ENCODE results near the gene UHRF2.
"Not testable (repeated sequence)": the region's sequence is repeated elsewhere in the genome, so short reads cannot be mapped to it uniquely, and the experiment has no call there.

Gene UHRF2, protein sequence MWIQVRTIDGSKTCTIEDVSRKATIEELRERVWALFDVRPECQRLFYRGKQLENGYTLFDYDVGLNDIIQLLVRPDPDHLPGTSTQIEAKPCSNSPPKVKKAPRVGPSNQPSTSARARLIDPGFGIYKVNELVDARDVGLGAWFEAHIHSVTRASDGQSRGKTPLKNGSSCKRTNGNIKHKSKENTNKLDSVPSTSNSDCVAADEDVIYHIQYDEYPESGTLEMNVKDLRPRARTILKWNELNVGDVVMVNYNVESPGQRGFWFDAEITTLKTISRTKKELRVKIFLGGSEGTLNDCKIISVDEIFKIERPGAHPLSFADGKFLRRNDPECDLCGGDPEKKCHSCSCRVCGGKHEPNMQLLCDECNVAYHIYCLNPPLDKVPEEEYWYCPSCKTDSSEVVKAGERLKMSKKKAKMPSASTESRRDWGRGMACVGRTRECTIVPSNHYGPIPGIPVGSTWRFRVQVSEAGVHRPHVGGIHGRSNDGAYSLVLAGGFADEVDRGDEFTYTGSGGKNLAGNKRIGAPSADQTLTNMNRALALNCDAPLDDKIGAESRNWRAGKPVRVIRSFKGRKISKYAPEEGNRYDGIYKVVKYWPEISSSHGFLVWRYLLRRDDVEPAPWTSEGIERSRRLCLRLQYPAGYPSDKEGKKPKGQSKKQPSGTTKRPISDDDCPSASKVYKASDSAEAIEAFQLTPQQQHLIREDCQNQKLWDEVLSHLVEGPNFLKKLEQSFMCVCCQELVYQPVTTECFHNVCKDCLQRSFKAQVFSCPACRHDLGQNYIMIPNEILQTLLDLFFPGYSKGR

DNA sequence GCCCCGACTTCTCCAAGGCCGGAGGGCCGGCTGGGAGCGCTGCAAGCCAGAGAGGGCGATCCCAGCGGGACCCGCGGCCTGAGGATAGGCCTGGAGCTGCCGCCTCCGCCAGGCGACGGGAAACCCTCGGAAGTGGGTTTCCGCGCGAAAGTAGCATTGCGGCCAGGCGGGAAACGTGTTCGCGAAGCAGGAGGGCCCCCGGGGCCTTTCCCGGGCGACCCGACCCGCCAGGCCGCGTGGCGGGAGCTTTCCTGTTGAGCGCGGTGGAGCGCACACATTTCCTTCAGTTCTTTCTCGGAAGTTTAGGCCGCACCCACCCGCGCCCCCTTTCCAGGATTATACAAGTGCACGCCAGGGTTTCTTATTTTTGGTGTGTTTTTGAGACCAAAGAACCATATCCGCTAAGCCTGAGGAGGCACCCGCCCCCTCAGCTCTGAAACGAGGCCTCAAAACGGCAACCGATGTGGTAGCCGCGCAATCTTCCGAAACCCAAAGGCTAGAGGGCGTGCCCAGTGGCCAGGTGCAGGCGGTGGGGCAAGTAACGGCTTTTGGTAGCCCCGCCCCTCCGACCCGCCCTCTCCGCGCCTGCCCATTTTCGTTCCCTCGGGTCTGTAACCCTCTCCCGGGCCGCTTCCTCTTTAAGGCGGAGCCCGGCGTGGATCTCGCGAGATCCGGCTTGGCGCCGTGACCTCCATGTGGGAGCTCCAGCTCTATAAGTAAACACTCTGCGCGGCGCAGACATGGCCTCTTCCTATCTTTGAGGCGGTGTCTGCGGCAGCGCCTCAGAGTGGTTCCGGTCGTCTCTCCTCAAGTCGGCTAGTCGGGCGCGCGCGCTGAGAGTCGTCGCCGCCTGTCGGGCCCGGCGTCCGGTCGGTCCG lies at the start of gene UHRF2:
Gene UHRF2, plus strand, starts transcription at position 713 of the 878 bp plus-strand sequence. CDS start 292 bp downstream, outside the sequence.
- peak; percentile 99 for DNase-seq (ENCODE audit: low read depth)

DNA sequence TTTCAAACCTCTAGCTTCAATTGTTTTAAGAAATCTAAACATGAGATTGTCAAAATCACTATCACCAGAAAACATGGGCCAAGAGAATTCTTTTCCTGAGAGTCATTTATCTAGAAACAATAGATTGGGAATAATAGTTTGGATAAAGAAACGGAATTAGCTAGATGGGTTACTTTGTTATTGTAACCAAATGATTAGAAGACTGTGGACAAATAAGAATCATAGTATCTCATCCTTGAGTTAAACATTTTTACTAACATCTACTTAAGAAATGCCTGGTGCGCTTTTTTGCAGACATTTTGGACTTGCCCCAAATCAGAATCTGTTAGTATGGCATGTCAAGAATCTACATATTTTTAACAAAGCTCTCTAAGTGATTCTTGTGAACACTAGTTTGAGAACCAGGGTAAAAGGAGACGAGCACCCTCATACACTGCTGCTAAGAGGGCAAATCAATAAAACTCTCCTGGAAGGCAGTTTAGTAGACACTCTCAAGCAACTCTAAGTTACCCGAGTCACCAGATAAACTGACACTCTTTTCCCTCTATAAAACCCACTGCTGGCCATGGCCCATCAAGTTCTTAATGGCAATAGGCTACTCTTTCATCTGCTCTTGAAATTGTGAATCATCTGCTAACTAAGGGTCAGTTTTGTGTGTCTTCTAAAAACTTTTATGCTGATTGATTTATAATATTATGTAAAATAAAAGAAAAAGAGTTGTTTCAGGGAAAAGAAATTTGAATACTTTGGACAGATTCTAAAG lies 45.7 kb upstream of the UHRF2 start:
- no peak for DNase-seq (ENCODE audit: low read depth)

DNA sequence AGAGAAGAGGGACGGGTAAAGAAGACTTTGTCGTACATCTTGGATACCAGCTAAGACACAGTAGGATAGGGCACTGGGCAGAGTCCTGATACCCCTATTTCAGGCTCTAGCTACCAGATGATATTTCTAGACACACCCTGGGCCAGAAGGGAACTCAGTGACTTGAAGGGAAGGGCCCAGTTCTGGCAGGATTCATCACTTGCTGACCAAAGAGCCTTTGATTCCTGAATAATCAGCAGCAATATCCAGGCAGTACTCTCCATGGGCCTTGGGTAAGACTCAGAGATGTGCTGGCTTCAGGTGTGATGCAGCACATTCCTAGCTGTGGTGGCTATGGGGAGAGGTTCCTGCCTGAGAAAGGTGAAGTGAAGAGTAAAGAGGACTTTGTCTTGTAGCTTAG lies 44.2 kb upstream of the UHRF2 start:
- DNase-seq (ENCODE audit: low read depth), result no peak

DNA sequence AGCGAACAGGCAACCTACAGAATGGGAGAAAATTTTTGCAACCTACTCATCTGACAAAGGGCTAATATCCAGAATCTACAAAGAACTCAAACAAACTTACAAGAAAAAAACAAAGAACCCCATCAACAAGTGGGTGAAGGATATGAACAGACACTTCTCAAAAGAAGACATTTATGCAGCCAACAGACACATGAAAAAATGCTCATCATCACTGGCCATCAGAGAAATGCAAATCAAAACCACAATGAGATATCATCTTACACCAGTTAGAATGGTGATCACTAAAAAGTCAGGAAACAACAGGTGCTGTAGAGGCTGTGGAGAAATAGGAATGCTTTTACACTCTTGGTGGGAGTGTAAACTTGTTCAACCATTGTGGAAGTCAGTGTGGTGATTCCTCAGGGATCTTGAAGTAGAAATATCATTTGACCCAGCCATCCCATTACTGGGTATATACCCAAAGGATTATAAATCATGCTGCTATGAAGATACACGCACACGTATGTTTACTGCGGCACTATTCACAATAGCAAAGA lies 31.5 kb upstream of the UHRF2 start:
- not testable (repeated sequence) for DNase-seq (ENCODE audit: low read depth)

DNA sequence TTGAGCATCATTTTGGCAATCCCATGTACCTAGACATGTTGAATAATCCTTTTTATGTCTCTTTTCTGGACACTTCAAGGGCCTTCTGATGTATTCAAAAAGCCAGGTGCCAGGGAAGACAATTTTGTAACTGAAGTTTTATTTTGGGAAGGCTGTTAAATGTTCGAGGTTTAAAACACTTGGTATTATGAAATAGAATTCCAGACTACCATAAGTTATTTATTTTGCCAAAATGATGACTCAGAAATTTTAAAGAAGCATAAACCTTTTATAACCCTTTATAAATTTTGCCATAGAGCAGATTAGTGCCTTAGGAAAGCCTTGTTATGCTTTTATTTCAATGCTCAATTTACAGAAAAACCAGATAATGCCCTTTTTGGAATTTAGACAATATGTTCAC lies 30.3 kb upstream of the UHRF2 start:
- DNase-seq (ENCODE audit: low read depth), result no peak

DNA sequence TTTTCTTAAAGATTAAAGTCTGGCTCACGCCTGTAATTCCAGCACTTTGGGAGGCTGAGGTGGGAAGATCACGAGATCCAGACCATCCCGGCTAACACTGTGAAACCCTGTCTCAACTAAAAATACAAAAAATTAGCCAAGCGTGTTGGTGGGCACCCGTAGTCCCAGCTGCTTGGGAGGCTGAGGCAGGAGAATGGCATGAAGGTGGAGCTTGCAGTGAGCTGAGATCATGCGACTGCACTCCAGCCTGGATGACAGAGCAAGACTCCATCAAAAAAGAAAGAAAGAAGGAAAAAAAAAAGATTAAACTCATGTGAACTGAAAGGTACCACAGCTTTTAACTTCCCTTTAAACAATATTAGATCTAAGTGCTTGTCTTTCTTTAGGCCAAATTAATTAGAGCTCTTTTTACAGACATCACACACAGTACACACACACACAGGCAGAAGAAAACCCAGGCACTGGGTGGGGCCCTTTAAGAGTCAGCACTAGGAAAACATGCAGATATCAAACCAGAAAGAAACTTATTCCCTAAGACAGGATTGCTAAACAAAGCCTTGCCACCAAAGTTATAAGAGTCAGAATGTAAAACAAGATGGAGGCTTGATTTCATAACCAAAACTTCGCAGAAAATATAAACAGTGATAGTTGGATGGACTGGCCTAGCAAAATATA lies 29.3 kb upstream of the UHRF2 start:
- no peak for DNase-seq (ENCODE audit: low read depth)

DNA sequence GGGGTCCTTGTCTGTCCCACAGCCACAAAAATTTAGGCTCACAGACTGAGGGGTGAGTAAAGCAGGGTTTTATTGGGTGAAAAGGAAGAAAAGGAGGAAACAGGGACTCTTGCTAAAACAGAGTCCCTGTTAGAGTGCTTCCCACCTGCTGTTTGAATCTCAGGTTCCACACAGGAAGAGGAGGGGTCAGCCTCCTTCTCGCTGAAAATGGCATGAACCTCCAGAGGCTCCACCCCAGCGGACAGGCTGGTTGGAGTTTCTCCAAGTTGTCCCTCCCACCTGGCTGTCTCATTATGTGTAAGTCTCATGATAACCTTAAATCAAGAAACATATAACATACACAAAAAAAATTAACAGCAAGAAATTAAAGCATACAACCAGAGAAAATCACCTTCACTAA lies 28.3 kb upstream of the UHRF2 start:
- no peak for DNase-seq (ENCODE audit: low read depth)

DNA sequence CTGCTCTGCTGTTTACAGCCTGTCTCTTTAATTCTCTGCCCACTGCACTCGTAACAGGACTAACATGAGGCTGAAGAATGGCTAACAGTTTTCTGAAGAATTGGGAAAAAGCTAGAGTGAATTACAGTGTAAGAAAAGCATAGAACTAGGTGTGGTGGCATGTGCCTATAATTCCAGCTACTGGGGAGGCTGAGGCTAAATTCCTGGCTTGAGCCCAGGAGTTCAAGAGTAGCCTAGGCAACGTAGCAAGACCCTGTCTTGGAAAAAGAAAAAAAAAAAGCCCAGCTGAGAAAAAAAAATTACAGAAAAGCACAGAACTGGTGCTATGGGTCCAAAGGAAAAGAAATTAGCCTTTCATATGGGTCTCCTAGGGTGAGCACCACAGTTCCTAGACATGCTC lies 13.9 kb upstream of the UHRF2 start:
- DNase-seq (ENCODE audit: low read depth), result no peak

DNA sequence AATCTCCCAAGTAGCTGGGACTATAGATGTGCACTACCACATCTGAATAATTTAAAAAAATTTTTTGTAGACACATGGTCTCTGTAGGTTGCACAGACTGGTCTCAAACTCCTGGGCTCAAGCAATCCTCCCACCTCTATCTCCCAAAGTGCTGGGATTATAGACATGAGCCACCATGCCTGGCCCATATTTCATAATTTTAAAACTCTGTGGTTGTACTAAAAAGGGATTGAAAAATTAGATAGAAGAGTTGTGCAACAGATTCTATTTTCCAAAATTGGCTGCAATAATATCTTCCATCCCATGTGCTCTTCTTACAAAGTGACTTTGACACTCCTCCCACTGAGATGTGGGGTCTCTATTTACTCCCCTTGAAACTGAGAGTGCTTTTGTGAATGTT lies 7.6 kb upstream of the UHRF2 start:
- DNase-seq (ENCODE audit: low read depth), result no peak

DNA sequence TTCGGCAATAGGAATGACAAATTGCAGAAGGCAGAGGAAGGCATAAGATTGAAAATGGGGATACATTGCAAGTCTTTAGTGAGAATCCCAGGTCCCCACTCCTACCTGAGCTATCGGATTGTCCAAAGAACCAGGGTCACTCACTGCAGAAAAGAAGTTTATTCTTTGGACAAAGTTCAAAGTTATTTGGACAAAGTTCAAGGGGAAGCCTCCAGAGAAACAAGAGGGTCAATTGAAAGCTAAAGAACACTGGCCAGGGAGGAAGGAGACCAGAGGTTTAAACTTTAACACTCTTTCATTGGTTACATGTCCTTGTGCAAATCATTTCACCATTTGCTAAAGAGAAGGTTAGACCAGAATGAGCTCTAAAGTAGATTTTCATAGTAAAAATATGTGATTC lies 5.2 kb upstream of the UHRF2 start:
- no peak for DNase-seq (ENCODE audit: low read depth)

DNA sequence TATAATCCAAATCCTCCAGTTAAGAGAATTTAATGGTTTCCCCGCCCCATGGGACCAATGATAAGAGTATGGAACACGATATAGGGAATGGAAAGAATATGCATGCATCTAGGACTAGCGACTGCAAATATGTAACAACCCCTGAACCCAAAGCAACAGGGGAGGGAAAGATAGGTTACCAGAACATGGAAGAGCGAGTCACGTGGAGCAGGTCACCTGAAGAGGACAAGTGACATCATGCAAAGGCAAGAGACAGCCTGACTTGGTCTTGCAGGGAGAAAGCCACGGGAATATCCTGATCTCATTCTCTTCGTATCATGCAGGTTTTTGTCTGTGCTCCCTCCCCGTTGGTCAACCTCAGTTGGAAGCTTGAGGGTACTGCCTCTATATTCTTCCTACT lies 4.7 kb upstream of the UHRF2 start:
- no peak for DNase-seq (ENCODE audit: low read depth)

DNA sequence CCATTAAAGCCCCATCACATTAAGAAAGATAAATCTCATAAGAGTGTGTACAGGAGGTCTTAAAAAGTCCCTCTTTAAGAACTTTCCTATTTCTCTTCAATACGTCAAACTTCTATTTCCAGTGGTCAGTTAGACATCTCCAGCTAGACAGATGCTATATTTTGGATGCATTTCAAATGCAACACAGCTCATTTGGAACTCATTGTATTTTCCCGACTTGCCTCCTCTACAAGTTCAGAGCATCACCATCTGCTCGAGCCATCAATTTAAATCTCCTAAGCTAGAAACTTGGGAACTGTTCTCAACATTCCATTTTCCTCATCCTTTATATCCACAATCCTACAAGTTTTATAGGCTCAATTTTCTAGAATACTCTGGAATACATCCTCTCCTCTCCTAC lies 3.2 kb upstream of the UHRF2 start:
- no peak for DNase-seq (ENCODE audit: low read depth)

DNA sequence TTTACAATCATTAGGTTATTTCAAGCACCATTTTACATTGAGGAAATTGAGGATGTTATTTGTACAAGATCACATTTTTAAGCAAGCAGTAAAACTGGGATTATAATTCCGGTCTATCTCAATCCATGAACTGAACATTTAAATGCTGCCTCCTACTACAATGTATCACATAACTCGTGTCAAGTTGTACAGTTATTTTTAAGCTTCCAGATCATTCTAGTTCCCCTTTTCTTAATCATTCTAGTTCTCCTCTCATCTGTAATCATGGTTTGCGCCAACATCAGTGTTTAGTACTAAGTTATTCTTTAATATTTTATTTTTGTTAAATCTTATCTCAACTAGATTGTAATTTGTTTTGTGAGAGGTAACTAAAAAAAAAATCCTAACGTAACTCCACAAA lies 2.4 kb upstream of the UHRF2 start:
- DNase-seq (ENCODE audit: low read depth), result no peak

DNA sequence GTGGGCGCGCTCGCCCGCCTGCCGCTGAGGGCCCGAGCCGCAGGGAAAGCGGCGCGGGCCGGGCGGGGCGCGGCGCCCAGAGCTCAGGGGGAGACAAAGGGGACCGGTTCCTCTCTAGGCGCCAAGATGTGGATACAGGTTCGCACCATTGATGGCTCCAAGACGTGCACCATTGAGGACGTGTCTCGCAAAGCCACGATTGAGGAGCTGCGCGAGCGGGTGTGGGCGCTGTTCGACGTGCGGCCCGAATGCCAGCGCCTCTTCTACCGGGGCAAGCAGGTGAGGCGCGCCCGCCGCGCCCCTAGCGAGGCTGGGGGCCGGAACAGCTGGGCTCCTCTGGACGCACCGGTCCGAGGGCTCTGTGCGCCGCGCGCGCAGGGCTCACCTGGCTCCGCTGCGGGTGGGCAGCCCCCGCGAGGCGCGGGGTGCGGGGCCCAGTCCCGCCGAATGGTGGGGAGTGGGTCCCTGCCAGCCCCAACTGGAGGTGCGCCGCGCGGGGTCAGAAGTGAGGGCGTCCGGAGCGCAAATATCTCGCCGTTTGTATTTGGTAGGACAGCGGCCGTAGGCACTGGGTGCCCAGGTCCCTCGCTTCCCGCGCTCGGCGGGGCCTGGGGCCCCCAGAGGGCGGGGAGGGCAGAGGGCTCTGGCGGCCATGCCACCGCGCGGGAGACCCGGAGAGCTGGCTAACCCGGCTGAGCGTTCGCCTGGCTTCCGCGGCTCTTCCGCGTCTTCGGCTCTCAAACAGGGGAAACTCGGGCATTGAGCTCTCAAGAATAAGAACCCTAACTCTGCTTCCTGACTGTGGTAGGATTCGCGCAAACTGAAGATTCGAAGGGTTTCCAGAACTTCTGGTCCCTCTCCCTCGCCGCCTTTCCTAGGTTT lies 607 bp downstream of the UHRF2 start:
- peak; percentile 23 for DNase-seq (ENCODE audit: low read depth)

DNA sequence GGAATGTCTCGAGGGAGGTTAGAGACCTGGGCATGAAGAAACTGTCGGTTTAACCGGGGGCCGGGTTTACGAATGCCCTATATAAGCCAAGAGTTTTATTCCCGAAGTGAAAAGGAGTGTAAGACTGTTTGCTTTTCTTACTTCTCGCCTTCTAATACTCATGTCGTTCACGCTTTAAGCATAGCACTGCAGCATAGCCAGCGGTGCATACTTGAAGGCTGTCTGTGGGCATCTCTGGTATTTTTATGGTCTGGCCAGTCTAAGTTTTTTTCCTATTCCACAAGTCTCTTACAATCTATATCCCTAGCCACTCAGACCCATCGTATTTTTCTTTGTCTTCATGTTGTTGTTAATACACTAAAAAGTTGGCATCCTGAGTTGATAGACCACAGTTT lies 1.2 kb downstream of the UHRF2 start:
- DNase-seq (ENCODE audit: low read depth), result no peak

DNA sequence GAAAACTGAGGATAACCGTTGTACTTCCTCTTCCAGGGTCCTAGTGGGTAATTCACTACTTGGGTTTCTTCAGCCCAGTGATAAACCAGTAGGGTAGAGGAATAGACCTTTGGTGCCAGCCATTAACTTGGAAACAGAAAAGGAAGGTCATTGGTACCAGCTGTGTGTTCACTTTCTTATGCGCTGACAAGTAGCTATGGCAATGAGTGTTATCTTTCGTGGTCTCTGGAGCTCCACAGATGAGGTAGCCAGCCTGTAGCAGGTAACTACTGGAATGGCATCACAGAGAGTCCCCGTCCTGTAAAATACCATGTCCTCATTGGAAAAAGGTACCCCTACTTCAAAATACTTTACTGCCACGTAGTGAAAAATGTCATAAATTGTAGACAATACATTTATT lies 2.3 kb downstream of the UHRF2 start:
- DNase-seq (ENCODE audit: low read depth), result no peak

DNA sequence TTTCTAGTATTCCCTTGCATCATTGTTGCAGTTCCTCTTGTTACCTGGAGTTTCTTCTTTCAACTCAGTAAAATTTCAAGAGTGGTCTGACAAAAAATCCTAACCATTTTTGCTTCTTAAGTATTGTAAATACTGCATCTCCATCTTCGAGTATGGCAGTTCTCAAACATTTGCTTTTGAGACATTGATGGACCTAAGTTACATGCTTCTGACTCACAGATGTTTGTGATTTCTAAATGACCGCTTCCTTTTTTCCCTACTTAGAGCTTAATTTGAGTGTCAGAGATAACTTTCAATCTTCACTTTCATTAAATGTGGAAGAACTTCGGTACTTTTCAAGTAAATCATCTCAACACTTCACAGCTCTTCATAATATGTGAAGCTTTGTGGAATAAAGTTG lies 4.2 kb downstream of the UHRF2 start:
- DNase-seq (ENCODE audit: low read depth), result no peak

DNA sequence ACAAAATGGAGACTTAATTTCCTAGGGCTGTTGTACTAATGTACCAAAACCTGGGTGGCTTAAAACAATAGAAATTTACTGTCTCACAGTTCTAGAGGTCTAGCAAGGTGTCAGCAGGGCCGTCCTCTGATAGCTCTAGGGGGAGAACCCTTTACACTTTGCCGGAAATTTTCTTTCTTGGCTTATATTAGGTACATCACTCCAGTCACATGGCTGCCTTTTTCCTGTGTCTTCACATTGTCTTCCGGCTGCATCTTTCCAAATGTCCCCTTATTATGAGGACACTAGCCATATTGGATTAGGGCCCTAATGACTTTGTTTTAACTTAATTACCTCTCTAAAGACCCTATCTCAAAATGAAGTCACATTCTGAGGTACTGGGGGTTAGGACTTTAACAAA lies 5.8 kb downstream of the UHRF2 start:
- DNase-seq (ENCODE audit: low read depth), result no peak

DNA sequence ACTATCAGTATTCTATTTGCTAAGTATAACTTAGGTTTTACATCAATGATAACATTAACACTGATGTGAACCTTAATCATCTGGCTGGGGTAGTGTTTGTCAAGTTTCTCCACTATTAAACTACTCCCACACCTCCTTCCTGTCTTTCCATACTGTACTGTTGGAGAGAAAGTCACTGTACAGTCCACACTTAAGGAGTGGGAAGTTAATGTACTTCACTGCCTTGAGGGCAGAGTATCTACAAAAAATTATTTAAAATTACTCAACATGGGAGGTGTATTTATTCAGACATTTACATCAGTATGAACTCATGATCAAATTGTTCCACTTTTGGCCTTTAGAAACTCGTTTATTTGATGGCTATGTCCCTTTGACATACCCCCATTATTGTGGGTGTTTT lies 11.9 kb downstream of the UHRF2 start:
- DNase-seq (ENCODE audit: low read depth), result no peak

DNA sequence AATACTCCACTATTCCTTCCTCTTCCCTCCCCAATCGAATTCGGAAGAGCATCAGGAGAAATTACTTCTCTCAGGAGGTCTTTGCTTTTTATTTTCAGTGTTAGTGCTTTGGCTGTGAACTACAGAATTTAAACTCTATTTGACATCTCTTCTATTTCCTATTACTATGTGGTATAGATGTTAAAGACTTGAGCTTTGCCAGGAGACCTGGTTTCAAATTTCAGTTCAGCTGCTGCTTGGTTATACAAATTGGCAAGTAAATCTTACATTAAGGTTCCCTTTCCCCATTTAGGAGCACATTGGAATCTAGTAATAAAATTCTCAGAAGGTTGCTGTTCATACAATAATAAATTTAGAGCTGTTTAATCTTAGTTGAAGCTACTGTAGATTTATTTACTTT lies 13.1 kb downstream of the UHRF2 start:
- DNase-seq (ENCODE audit: low read depth), result no peak
